Fibroblast of skin of right quadriceps (primary cell): ENCODE data around the gene AP4S1.
"Not testable (repeated sequence)": the region's sequence is repeated elsewhere in the genome, so short reads cannot be mapped to it uniquely, and the experiment has no call there.

Experiments
- DNase-seq: peaks from one replicate; pipeline ENCODE4 v3.0.0-alpha.2; 2013

AP4S1 gene

GRCh38 chr14:31045501-31046080 is 20.1 kb downstream of the AP4S1 start:
- no peak for DNase-seq

- no peak for DNase-seq
These were observed 22.1 kb downstream of the AP4S1 start for GRCh38 chr14:31047503-31047902.

GRCh38 chr14:31051023-31051422 is 25.6 kb downstream of the AP4S1 start:
- no peak for DNase-seq

- no peak for DNase-seq
These were observed 26.1 kb downstream of the AP4S1 start for GRCh38 chr14:31051511-31051910.

DNA sequence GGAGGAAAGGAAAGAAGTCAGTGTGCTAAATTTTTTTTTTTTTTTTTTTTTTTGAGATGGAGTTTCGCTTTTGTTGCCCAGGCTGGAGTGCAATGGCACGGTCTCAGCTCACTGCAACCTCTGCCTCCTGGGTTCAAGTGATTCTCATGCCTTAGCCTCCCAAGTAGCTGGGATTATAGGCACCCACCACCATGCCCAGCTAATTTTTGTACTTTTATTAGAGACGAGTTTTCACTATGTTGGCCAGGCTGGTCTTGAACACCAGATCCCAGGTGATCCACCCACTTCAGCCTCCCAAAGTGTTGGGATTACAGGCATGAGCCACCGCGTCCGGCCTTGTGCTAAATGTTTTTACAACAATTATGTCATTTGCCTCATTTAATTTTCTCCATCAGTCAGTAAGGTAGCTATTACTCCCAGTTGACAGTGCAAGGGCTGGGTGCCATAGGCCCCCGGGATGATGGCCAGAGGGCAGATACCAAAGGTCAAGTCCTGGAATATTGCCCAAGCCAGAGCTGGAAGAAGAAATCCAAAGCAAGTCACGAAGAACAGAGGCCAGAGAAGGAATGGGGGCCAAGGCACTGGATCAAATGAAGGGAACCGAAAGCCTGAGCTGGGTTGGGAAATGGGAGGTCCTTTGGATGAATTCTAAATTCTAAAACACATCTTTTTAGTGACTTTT is 27.6 kb downstream of the AP4S1 start:
- not testable (repeated sequence) for DNase-seq

GRCh38 chr14:31057035-31057434 is 31.6 kb downstream of the AP4S1 start:
- DNase-seq = no peak

GRCh38 chr14:31057701-31058364 is 32.4 kb downstream of the AP4S1 start:
- DNase-seq = no peak

DNA sequence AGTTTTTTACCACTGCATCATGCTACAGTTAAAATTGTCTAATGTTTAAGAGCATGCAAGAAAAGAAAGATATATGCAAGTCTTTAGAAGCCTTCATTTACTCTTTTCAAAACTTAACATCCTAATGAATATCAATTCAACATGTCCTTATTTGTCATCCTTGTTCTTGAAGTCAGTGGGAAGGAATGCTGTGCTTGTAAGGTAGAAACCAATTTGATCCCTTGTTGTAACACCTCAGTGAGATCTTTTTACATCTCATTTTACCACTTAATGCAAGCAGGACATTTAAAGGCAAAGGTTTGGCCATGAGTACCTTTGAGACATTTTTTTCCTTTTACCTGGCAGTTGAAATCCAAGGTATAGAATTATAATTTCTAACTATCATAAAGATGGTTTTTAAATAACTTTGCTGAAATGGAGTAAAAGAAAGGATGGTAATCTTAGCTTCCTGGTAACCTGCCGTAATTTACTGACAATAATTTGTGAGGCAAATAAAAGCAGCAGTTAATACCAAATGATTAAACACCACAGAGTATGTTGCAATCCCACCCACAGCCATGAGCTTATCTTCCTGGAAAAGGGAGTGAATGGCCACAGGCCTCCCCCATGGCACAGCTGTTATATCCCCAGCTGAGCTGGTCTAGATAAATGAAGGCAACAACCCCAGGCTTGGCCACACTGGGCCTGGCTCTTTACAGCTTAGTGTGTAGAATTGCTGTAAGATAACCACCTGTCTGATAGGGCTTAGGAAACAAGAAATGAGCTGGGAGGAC is 33.9 kb downstream of the AP4S1 start:
- DNase-seq = peak; percentile 71

GRCh38 chr14:31060253-31060875 is 34.9 kb downstream of the AP4S1 start:
- no peak for DNase-seq

DNA sequence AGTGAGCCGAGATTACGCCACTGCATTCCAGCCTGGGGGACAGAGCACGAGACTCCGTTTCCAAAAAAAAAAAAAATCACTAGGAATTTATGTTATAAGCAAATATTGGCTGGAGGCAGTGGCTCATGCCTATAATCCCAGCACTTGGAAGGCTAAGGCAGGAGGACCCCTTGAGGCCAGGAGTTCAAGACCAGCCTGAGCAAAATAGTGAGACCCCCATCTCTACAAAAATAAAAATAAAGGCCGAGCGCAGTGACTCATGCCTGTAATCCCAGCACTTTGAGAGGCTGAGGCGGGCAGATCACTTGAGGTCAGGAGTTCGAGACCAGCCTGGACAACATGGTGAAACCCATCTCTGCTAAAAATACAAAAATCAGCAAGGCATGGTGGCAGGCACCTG is 37.5 kb downstream of the AP4S1 start:
- DNase-seq = not testable (repeated sequence)

DNA sequence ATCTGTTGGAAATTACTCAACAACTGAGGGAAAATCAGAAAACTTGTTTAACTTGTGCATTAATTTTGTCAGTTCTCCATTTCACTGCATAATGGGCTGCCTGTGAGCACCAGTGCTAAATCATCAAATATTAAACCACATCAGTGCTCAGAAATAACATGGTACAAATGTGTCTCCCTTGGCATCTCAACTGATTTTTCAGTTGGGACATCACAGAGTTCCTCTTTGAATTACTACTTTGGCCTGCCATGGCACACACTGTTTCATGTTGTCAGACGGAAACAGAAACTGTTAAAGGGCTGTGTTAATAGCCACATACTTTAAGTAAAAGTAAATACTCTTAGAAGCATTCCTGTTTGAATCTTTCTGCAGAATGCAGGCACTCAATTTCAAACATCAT is 42.8 kb downstream of the AP4S1 start:
- no peak for DNase-seq

DNA sequence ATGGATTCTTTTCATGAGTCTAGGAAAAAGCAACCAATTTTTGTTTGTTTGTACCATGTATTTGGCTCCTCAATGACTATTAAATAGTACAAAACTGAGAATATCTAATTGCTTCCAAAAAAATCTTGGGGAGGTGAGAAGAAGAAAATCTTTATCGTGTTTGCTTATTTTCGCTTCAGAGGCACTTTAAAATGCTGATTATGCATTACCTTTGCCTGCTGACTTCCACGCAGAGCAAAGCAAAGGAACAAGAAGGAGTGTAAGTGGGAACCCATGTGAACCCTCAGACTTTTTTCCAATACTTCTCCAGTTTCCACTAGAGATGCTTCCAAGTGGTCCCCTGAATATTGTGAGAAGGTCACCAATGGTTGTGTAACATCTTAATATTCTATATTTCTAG is 43.9 kb downstream of the AP4S1 start:
- no peak for DNase-seq

GRCh38 chr14:31070431-31070830 is 45.0 kb downstream of the AP4S1 start:
- peak; percentile 89 for DNase-seq

DNA sequence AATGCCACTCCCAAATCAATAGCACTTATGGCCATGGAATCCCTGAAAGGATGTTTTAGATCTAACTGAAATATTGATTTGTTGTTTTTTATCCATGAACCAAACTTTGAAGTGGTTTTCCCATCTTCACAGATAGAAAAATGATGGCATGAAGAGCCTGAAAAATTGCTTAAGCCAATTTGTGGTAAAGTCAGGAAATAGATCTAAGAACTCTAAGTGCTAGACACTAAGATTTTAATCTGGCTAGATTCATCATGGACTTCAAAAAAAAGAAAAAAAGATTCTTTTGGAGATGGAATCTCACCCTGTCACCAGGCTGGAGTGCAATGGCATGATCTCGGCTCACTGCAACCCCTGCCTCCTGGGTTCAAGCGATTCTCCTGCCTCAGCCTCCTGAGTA is 45.7 kb downstream of the AP4S1 start:
- DNase-seq = peak; percentile 22

DNA sequence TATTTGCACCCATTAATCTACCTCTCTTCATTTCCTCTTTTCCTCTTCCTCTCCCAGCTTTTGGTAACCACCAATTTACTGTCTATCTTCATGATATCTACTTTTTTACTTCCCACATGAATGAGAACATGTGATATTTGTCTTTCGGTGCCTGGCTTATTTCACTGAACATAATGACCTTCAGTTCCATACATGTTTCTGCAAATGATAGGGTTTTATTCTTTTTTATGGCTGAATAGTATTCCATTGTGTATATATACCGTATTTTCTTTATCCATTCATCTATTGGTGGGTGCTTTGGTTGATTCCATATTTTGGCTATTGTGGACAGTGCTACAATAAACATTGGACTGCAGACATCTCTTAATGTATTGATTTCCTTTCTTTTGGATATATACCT is 49.7 kb downstream of the AP4S1 start:
- DNase-seq = no peak

GRCh38 chr14:31078766-31079165 is 53.3 kb downstream of the AP4S1 start:
- DNase-seq = no peak

DNA sequence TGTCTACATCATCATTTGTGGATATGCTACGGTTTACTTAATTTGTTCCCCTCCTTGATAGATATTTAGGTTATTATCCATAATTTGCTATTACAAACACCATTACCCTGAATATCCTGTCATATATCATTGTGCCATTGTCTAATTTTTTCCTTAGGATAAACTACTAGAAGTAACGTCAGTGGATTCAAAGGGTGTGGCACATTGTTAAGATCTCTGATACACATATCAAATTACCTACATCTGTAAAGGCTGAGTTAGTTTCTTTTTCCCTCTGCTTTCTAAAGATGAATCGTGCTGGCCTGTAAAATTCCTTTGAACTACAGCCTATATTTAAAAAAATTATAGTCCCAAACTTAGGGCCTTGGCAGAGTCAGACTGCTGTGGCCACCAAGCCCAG is 54.6 kb downstream of the AP4S1 start:
- DNase-seq = peak; percentile 8

GRCh38 chr14:31080484-31080883 is 55.0 kb downstream of the AP4S1 start:
- DNase-seq = no peak

- DNase-seq = no peak
These were observed 58.3 kb downstream of the AP4S1 start for GRCh38 chr14:31083781-31084180.

DNA sequence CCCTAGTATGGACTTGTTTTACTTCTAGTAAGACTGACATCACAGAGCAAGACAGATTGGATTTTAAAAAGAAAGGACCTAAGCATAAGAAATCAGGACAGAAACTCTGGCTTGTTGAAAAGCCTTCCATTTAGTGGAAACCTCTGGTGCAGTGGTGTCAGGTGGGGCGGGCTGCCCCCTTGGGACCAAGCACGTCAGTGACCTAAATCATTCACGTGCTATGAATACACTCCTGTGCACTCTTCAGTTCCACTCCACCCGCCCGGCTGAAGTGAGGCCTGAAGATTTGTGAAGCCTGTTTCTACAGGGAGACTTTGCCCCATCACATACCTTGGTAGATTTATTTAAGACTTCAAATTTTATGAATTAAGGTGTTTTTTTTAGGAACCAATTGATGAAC is 58.9 kb downstream of the AP4S1 start:
- no peak for DNase-seq

GRCh38 chr14:31085027-31085426 is 59.6 kb downstream of the AP4S1 start:
- DNase-seq = no peak

DNA sequence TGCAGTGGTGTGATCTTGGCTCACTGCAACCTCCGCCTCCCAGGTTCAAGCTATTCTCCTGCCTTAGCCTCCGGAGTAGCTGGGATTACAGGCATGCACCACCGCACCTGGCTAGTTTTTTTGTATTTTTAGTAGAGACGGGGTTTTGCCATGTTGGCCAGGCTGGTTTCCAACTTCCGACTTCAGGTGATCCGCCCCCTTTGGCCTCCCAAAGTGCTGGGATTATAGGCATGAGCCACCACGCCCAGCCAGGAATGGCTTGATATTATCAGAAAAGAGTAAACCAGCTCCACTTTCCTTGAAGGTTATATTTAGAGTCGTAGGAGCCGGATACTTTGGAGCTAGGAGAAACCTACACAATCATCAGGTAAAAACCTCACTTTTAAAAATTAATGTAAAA is 61.0 kb downstream of the AP4S1 start:
- not testable (repeated sequence) for DNase-seq
